ENCODE results near the gene DGKI. TPM values are rescaled to one million over a fixed set of nuclear protein-coding genes. Genes with fewer than 3 reads are reported as not detected.

DGKI gene
- total and polyA plus RNA-seq, 4 donors: 0.03 to 1.5 (median 0.33) TPM

- H3K9me3 ChIP-seq (ENCODE audit: control insufficient read depth in 4 of 4, insufficient read depth in 3 of 4, low read length in 3 of 4): peaks cover 0 to 5% (median 0%) of the 10 kb centered on the region in 4 donors
- peaks cover 6 to 14% (median 12%) of the 10 kb centered on the region in 4 donors for H3K36me3 ChIP-seq (ENCODE audit: control insufficient read depth in 4 of 4, insufficient read depth in 4 of 4, low read length in 4 of 4)
- 95 to 96% methylated on average over 3 of the region's 3 CpGs for WGBS, 2 donors
Observed at GRCh38 chr7:137869260-137869659, 22.5 kb upstream of the DGKI start.

GRCh38 chr7:137867289-137867688 is 20.5 kb upstream of the DGKI start:
- no peak overlapping the region for H3K27ac ChIP-seq (ENCODE audit: low read depth in 1 of 2, low read length in 1 of 2)

More at GRCh38 chr7:137869260-137869659, 22.5 kb upstream of the DGKI start:
- peaks cover 0 to 12% (median 1%) of the 10 kb centered on the region in 5 donors for H3K4me1 ChIP-seq (ENCODE audit: control insufficient read depth in 5 of 5, insufficient read depth in 5 of 5, low read length in 5 of 5)
- H3K27ac ChIP-seq (ENCODE audit: low read depth in 1 of 2, low read length in 1 of 2): no peak overlapping the region
- TF ChIP-seq CTCF (IDR thresholded peaks at IDR 0.05; ENCODE audit: control extremely low read depth, extremely low read depth): no peak
- no peaks in the 10 kb centered on the region for H3K27me3 ChIP-seq (ENCODE audit: control insufficient read depth in 3 of 3, insufficient read depth in 3 of 3, low read length in 2 of 3)
- no peak overlapping the region for H3K4me3 ChIP-seq
- DNase-seq (no peak), ATAC-seq (ENCODE audit: insufficient read depth, low FRiP score) (no peak)
- H3K9ac ChIP-seq (ENCODE audit: insufficient read depth in 1 of 2, low read length in 2 of 2): no peak overlapping the region

GRCh38 chr7:137865764-137866163 is 19.0 kb upstream of the DGKI start:
- peaks cover 0 to 5% (median 0%) of the 10 kb centered on the region in 4 donors for H3K9me3 ChIP-seq (ENCODE audit: control insufficient read depth in 4 of 4, insufficient read depth in 3 of 4, low read length in 3 of 4)
- no peak overlapping the region for H3K27ac ChIP-seq (ENCODE audit: low read depth in 1 of 2, low read length in 1 of 2)
- no peak for DNase-seq
- 95 to 100% methylated on average over 1 of the region's 1 CpG for WGBS, 2 donors
- peaks cover 0 to 5% (median 0%) of the 10 kb centered on the region in 5 donors for H3K4me1 ChIP-seq (ENCODE audit: control insufficient read depth in 5 of 5, insufficient read depth in 5 of 5, low read length in 5 of 5)
- H3K9ac ChIP-seq (ENCODE audit: insufficient read depth in 1 of 2, low read length in 2 of 2): no peak overlapping the region
- no peak for TF ChIP-seq CTCF (IDR thresholded peaks at IDR 0.05; ENCODE audit: control extremely low read depth, extremely low read depth)
- H3K27me3 ChIP-seq (ENCODE audit: control insufficient read depth in 3 of 3, insufficient read depth in 3 of 3, low read length in 2 of 3): no peaks in the 10 kb centered on the region
- peaks cover 6 to 9% (median 7%) of the 10 kb centered on the region in 4 donors for H3K36me3 ChIP-seq (ENCODE audit: control insufficient read depth in 4 of 4, insufficient read depth in 4 of 4, low read length in 4 of 4)
- ATAC-seq (ENCODE audit: insufficient read depth, low FRiP score): no peak
- H3K4me3 ChIP-seq: no peak overlapping the region

More at GRCh38 chr7:137867289-137867688, 20.5 kb upstream of the DGKI start:
- H3K27me3 ChIP-seq (ENCODE audit: control insufficient read depth in 3 of 3, insufficient read depth in 3 of 3, low read length in 2 of 3): no peaks in the 10 kb centered on the region
- H3K9me3 ChIP-seq (ENCODE audit: control insufficient read depth in 4 of 4, insufficient read depth in 3 of 4, low read length in 3 of 4): peaks cover 0 to 5% (median 0%) of the 10 kb centered on the region in 4 donors
- 94 to 96% methylated on average over 3 of the region's 3 CpGs for WGBS, 2 donors
- no peak overlapping the region for H3K9ac ChIP-seq (ENCODE audit: insufficient read depth in 1 of 2, low read length in 2 of 2)
- H3K4me1 ChIP-seq (ENCODE audit: control insufficient read depth in 5 of 5, insufficient read depth in 5 of 5, low read length in 5 of 5): peaks cover 0 to 5% (median 0%) of the 10 kb centered on the region in 5 donors
- ATAC-seq (ENCODE audit: insufficient read depth, low FRiP score) (no peak), DNase-seq (no peak)
- peaks cover 6 to 10% (median 8%) of the 10 kb centered on the region in 4 donors for H3K36me3 ChIP-seq (ENCODE audit: control insufficient read depth in 4 of 4, insufficient read depth in 4 of 4, low read length in 4 of 4)
- TF ChIP-seq CTCF (IDR thresholded peaks at IDR 0.05; ENCODE audit: control extremely low read depth, extremely low read depth): no peak
- H3K4me3 ChIP-seq: no peak overlapping the region

GRCh38 chr7:137862964-137863363 is 16.2 kb upstream of the DGKI start:
- ATAC-seq (ENCODE audit: insufficient read depth, low FRiP score): no peak
- H3K36me3 ChIP-seq (ENCODE audit: control insufficient read depth in 4 of 4, insufficient read depth in 4 of 4, low read length in 4 of 4): peaks cover 5 to 9% (median 7%) of the 10 kb centered on the region in 4 donors
- H3K4me3 ChIP-seq: no peak overlapping the region
- no peak for TF ChIP-seq CTCF (IDR thresholded peaks at IDR 0.05; ENCODE audit: control extremely low read depth, extremely low read depth)
- no peak overlapping the region for H3K9ac ChIP-seq (ENCODE audit: insufficient read depth in 1 of 2, low read length in 2 of 2)
- peaks cover 0 to 5% (median 0%) of the 10 kb centered on the region in 4 donors for H3K9me3 ChIP-seq (ENCODE audit: control insufficient read depth in 4 of 4, insufficient read depth in 3 of 4, low read length in 3 of 4)
- H3K27ac ChIP-seq (ENCODE audit: low read depth in 1 of 2, low read length in 1 of 2): no peak overlapping the region
- H3K27me3 ChIP-seq (ENCODE audit: control insufficient read depth in 3 of 3, insufficient read depth in 3 of 3, low read length in 2 of 3): no peaks in the 10 kb centered on the region
- DNase-seq: no peak
- H3K4me1 ChIP-seq (ENCODE audit: control insufficient read depth in 5 of 5, insufficient read depth in 5 of 5, low read length in 5 of 5): peaks cover 0 to 5% (median 0%) of the 10 kb centered on the region in 5 donors
- 94 to 97% methylated on average over 2 of the region's 2 CpGs for WGBS, 2 donors

All from lung (tissue), 12 donors.